NT2/D1 (cell line): ENCODE results near the gene XPC.

ENCODE experiments used
- DNase-seq: peaks from one replicate; pipeline ENCODE4 v3.0.0-alpha.2; 2011; ENCODE audit warnings: low read depth, low spot score
- H3K27me3 ChIP-seq: 2 replicates; pipeline ENCODE4 v1.6.0; 2011; ENCODE audit warnings: mild to moderate bottlenecking; ENCODE audit not compliant: insufficient read length, insufficient read depth
- H3K36me3 ChIP-seq: 2 replicates; pipeline ENCODE4 v1.6.1; 2011; ENCODE audit warnings: mild to moderate bottlenecking, low read length, mixed read lengths; ENCODE audit not compliant: insufficient read depth, insufficient read length
- H3K4me1 ChIP-seq: 2 replicates; pipeline ENCODE4 v1.5.1; 2011; ENCODE audit not compliant: insufficient read depth, insufficient read length
- H3K4me3 ChIP-seq: 2 replicates; pipeline ENCODE4 v1.5.1; 2011; ENCODE audit warnings: low read depth; ENCODE audit not compliant: insufficient read length
- H3K9ac ChIP-seq: 2 replicates; pipeline ENCODE4 v1.6.0; 2011; ENCODE audit warnings: low read depth; ENCODE audit not compliant: insufficient read length
- H3K9me3 ChIP-seq: 2 replicates; pipeline ENCODE4 v1.5.1; 2011; ENCODE audit warnings: mild to moderate bottlenecking, low read length; ENCODE audit not compliant: insufficient read depth
- SUZ12 ChIP-seq: IDR thresholded peaks from 2 replicates; pipeline ENCODE4 v1.6.1; 2011; ENCODE audit not compliant: insufficient read length, insufficient read depth; ENCODE audit errors: extremely low read depth
- YY1 ChIP-seq: IDR thresholded peaks from 2 replicates; pipeline ENCODE4 v1.6.1; 2011; ENCODE audit not compliant: insufficient read length, insufficient read depth
- ZNF274 ChIP-seq: IDR thresholded peaks from 2 replicates; pipeline ENCODE4 v1.6.1; 2011; ENCODE audit warnings: mild to moderate bottlenecking, low read depth, low read length

Gene XPC

GRCh38 chr3:14141602-14142341, 36.6 kb downstream of the XPC start:
- no peaks in the 10 kb centered on the region for H3K27me3 ChIP-seq
- TF ChIP-seq SUZ12 (no peak), ZNF274 (no peak), YY1 (no peak)
- H3K9ac ChIP-seq = no peak overlapping the region
- no peaks in the 10 kb centered on the region for H3K9me3 ChIP-seq
- DNase-seq = no peak
- H3K4me1 ChIP-seq = peaks cover 12% of the 10 kb centered on the region
- H3K36me3 ChIP-seq = peaks cover 78% of the 10 kb centered on the region
- no peak overlapping the region for H3K4me3 ChIP-seq

- Histone ChIP-seq H3K4me3 (no peak overlapping the region), H3K9ac (no peak overlapping the region), H3K27me3 (no peaks in the 10 kb centered on the region), H3K4me1 (peaks cover 12% of the 10 kb centered on the region), H3K36me3 (peaks cover 78% of the 10 kb centered on the region), H3K9me3 (no peaks in the 10 kb centered on the region)
- no peak for TF ChIP-seq SUZ12
- no peak for TF ChIP-seq YY1
- no peak for TF ChIP-seq ZNF274
- no peak for DNase-seq
These were observed 37.3 kb downstream of the XPC start for GRCh38 chr3:14141144-14141543.

DNA sequence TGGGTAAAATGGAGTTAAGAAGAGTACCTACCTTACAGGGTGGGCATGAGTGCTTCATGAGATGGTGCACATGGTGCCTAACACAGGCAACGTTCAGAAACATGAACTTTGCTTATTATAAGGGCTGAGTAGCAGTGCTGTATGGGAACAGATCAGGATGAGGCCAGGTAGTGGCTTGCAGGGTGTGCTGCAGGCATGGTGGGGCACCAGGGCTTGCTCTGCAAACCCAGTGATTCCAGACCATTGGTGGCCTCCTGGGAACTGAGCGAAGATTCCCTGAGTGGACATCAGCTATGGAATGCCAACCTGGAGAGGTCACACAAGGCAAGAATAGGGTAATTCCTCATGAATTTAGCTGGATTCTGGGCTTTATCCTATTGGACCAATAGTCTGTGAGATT, 37.7 kb downstream of the XPC start:
- no peak for TF ChIP-seq ZNF274
- no peak for TF ChIP-seq YY1
- TF ChIP-seq SUZ12 = no peak
- H3K4me1 ChIP-seq = peaks cover 11% of the 10 kb centered on the region
- no peak for DNase-seq
- H3K9ac ChIP-seq = no peak overlapping the region
- H3K4me3 ChIP-seq = no peak overlapping the region
- H3K9me3 ChIP-seq = no peaks in the 10 kb centered on the region
- H3K27me3 ChIP-seq = no peaks in the 10 kb centered on the region
- H3K36me3 ChIP-seq = peaks cover 78% of the 10 kb centered on the region

DNA sequence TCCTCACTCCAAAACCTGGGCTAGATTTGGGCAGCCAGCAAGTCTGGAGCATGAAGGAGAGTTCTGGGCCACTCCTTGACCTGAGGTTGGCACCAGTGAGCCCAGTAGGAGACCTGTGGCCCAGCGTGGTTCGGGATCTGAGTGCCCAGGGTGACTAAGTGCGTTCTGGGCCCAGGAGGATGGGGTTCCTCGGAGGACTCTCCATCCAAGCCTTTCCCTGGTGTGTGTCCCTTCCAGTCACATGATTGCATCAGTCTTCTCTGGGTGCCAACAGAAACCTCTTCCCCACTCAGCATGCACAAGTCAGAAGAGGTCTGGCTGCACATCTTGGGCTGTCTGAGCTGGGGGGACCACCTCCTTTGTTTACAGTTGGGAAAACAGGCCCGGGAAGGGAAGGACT, 38.6 kb downstream of the XPC start:
- Histone ChIP-seq H3K9me3 (no peaks in the 10 kb centered on the region), H3K36me3 (peaks cover 81% of the 10 kb centered on the region)

GRCh38 chr3:14138878-14139655, 39.3 kb downstream of the XPC start:
- Histone ChIP-seq H3K9me3 (no peaks in the 10 kb centered on the region), H3K4me1 (peaks cover 3% of the 10 kb centered on the region), H3K9ac (no peak overlapping the region), H3K27me3 (no peaks in the 10 kb centered on the region), H3K4me3 (no peak overlapping the region), H3K36me3 (peaks cover 88% of the 10 kb centered on the region)
- no peak for DNase-seq
- TF ChIP-seq YY1 (no peak), ZNF274 (no peak), SUZ12 (no peak)

More for the DNA sequence above, 38.6 kb downstream of the XPC start:
- peaks cover 6% of the 10 kb centered on the region for H3K4me1 ChIP-seq
- no peaks in the 10 kb centered on the region for H3K27me3 ChIP-seq
- H3K9ac ChIP-seq = no peak overlapping the region
- TF ChIP-seq YY1 (no peak), ZNF274 (no peak)
- no peak overlapping the region for H3K4me3 ChIP-seq
- DNase-seq = no peak

- Histone ChIP-seq H3K9ac (no peak overlapping the region), H3K4me3 (no peak overlapping the region), H3K36me3 (peaks cover 96% of the 10 kb centered on the region), H3K27me3 (no peaks in the 10 kb centered on the region), H3K9me3 (no peaks in the 10 kb centered on the region), H3K4me1 (no peaks in the 10 kb centered on the region)
- TF ChIP-seq YY1 (no peak), ZNF274 (no peak), SUZ12 (no peak)
- no peak for DNase-seq
These were observed 40.1 kb downstream of the XPC start for GRCh38 chr3:14138109-14138877.

- Histone ChIP-seq H3K4me3 (no peak overlapping the region), H3K9me3 (no peaks in the 10 kb centered on the region), H3K9ac (no peak overlapping the region), H3K27me3 (no peaks in the 10 kb centered on the region), H3K4me1 (no peaks in the 10 kb centered on the region), H3K36me3 (peaks cover 99% of the 10 kb centered on the region)
- TF ChIP-seq SUZ12 (no peak), YY1 (no peak), ZNF274 (no peak)
- no peak for DNase-seq
These were observed 41.0 kb downstream of the XPC start for GRCh38 chr3:14137445-14137844.
